SKM-1 (cell line): ENCODE data around the gene GSTM1.
A peak's percentile ranks its signal among the peaks of the same experiment; 100 is the strongest.

Experiments used
- DNase-seq: peaks from one replicate; lab custom pipeline; 2025; ENCODE audit not compliant: unreplicated experiment; lab: John Stamatoyannopoulos, UW

GSTM1 gene

GRCh38 chr1:109687641-109688499 is at the start of gene GSTM1:
GSTM1 (plus strand) TSS chr1:109687817; CDS start chr1:109687874, 57 bp downstream.
- DNase-seq = no peak

- DNase-seq = no peak
These were observed 48.4 kb upstream of the GSTM1 start for GRCh38 chr1:109639063-109639840.

- no peak for DNase-seq
These were observed 47.8 kb upstream of the GSTM1 start for GRCh38 chr1:109639841-109640184.

GRCh38 chr1:109640285-109640865 is 47.2 kb upstream of the GSTM1 start:
- peak; percentile 64 for DNase-seq

GRCh38 chr1:109641078-109641740 is 46.4 kb upstream of the GSTM1 start:
- no peak for DNase-seq

- no peak for DNase-seq
These were observed 45.8 kb upstream of the GSTM1 start for GRCh38 chr1:109641861-109642260.

GRCh38 chr1:109642626-109643025 is 45.0 kb upstream of the GSTM1 start:
- no peak for DNase-seq

- peak; percentile 57 for DNase-seq
These were observed 44.0 kb upstream of the GSTM1 start for GRCh38 chr1:109643385-109644230.

- DNase-seq = no peak
These were observed 42.9 kb upstream of the GSTM1 start for GRCh38 chr1:109644670-109645069.

GRCh38 chr1:109649491-109649914 is 38.1 kb upstream of the GSTM1 start:
- no peak for DNase-seq

- DNase-seq = no peak
These were observed 37.0 kb upstream of the GSTM1 start for GRCh38 chr1:109650609-109651008.

GRCh38 chr1:109652402-109652801 is 35.2 kb upstream of the GSTM1 start:
- no peak for DNase-seq

- no peak for DNase-seq
These were observed 34.3 kb upstream of the GSTM1 start for GRCh38 chr1:109653306-109653705.

- no peak for DNase-seq
These were observed 33.1 kb upstream of the GSTM1 start for GRCh38 chr1:109654519-109654918.

- peak; percentile 44 for DNase-seq
These were observed 31.8 kb upstream of the GSTM1 start, which contains the start of gene GSTM4 for GRCh38 chr1:109655615-109656519. GSTM4 (plus strand) TSS chr1:109656099; CDS start chr1:109656390, 291 bp downstream.

- DNase-seq = no peak
These were observed 30.2 kb upstream of the GSTM1 start for GRCh38 chr1:109657395-109657794.

- no peak for DNase-seq
These were observed 29.6 kb upstream of the GSTM1 start for GRCh38 chr1:109657970-109658369.

GRCh38 chr1:109658533-109659042 is 29.0 kb upstream of the GSTM1 start:
- no peak for DNase-seq

- DNase-seq = no peak
These were observed 28.5 kb upstream of the GSTM1 start for GRCh38 chr1:109659145-109659544.
